Stimulated activated CD4-positive, alpha-beta T cell treated with anti-CD3 and anti-CD28 coated beads, Interleukin-1b, Interleukin-23, amount 100 ng/mL, for 24 hours (primary cell): Measurements from ENCODE around the gene ANKRD13A.

ENCODE experiments used
- DNase-seq, 4 experiments: peaks; one replicate each; pipeline ENCODE4 v3.0.0-alpha.2; 2020; ENCODE audit warnings: low read depth in 4 of 4, low spot score in 1 of 4

Gene ANKRD13A

GRCh38 chr12:109998904-109999648 lies at the start of gene ANKRD13A:
TSS of gene ANKRD13A (plus strand) at chr12:109999430. CDS start at chr12:109999689, 259 bp downstream.
- peak; percentile 60 to 77 (median 68) for DNase-seq

GRCh38 chr12:109950625-109951024 lies 48.6 kb upstream of the ANKRD13A start:
- no peak for DNase-seq

- DNase-seq: no peak
Measured at GRCh38 chr12:109951136-109951535, 48.1 kb upstream of the ANKRD13A start.

GRCh38 chr12:109951751-109952150 lies 47.5 kb upstream of the ANKRD13A start:
- no peak for DNase-seq

- DNase-seq: no peak
Measured at GRCh38 chr12:109952160-109952858, 46.9 kb upstream of the ANKRD13A start.

GRCh38 chr12:109952873-109953272 lies 46.4 kb upstream of the ANKRD13A start:
- no peak for DNase-seq

- no peak for DNase-seq
Measured at GRCh38 chr12:109953656-109954055, 45.6 kb upstream of the ANKRD13A start.

- no peak for DNase-seq
Measured at GRCh38 chr12:109958374-109958773, 40.9 kb upstream of the ANKRD13A start.

GRCh38 chr12:109959411-109960093 lies 39.7 kb upstream of the ANKRD13A start:
- DNase-seq: no peak

GRCh38 chr12:109961201-109961600 lies 38.0 kb upstream of the ANKRD13A start:
- DNase-seq: no peak

GRCh38 chr12:109961612-109962011 lies 37.6 kb upstream of the ANKRD13A start:
- DNase-seq: no peak

GRCh38 chr12:109962398-109962797 lies 36.8 kb upstream of the ANKRD13A start:
- DNase-seq: no peak

GRCh38 chr12:109963330-109963729 lies 35.9 kb upstream of the ANKRD13A start:
- DNase-seq: no peak

GRCh38 chr12:109963743-109964429 lies 35.3 kb upstream of the ANKRD13A start:
- DNase-seq: no peak

- no peak for DNase-seq
Measured at GRCh38 chr12:109966546-109966945, 32.7 kb upstream of the ANKRD13A start.

GRCh38 chr12:109967383-109968031 lies 31.7 kb upstream of the ANKRD13A start:
- DNase-seq: no peak

- no peak for DNase-seq
Measured at GRCh38 chr12:109968032-109968420, 31.2 kb upstream of the ANKRD13A start.

- DNase-seq: no peak
Measured at GRCh38 chr12:109968801-109969200, 30.4 kb upstream of the ANKRD13A start.

- no peak for DNase-seq
Measured at GRCh38 chr12:109972821-109973220, 26.4 kb upstream of the ANKRD13A start.

- peak in 3 of 4 experiments; percentile 18 to 61 (median 41) for DNase-seq
Measured at GRCh38 chr12:109981311-109981710, 17.9 kb upstream of the ANKRD13A start.

- no peak for DNase-seq
Measured at GRCh38 chr12:109982210-109982609, 17.0 kb upstream of the ANKRD13A start.
